ENCODE data around the gene MMADHC.

The MMADHC gene

DNA sequence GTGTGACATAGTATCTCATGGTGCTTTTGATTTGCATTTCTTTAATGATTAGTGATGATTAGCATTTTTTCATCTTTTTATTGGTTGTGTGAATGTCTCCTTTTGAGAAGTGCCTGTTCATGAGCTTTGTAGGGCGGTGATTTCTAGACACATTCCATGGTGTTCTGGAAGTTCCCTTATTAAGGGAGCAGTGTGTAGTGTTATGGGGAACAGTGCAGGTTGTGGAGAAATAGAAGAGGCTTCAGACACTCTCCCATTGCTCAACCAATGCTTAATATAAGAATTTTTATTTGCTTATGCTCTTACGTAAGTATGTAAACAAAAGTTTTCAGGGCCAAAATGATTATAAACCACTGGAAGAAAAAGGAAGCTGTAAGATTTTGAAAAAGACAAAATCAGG is 34.7 kb downstream of the MMADHC start:
- H3K4me3 ChIP-seq (ENCODE audit: low read length in 2 of 2) = no peak overlapping the region
- no peak overlapping the region for H3K27ac ChIP-seq (ENCODE audit: low read length)
- no peaks in the 10 kb centered on the region for H3K36me3 ChIP-seq (ENCODE audit: control insufficient read depth in 2 of 2, insufficient read depth in 2 of 2, low read length in 2 of 2)
- H3K9ac ChIP-seq (ENCODE audit: low read length in 2 of 2) = no peak overlapping the region
- H3K9me3 ChIP-seq (ENCODE audit: control insufficient read depth in 2 of 2, low read length in 2 of 2) = no peaks in the 10 kb centered on the region
- H3K27me3 ChIP-seq (ENCODE audit: control insufficient read depth in 1 of 2, insufficient read depth in 2 of 2, low read length in 2 of 2) = no peaks in the 10 kb centered on the region
- no peaks in the 10 kb centered on the region for H3K4me1 ChIP-seq (ENCODE audit: control insufficient read depth, insufficient read depth, low read length)

GRCh38 chr2:149552226-149552625 is 35.3 kb downstream of the MMADHC start:
- H3K36me3 ChIP-seq (ENCODE audit: control insufficient read depth in 2 of 2, insufficient read depth in 2 of 2, low read length in 2 of 2) = no peaks in the 10 kb centered on the region
- no peaks in the 10 kb centered on the region for H3K27me3 ChIP-seq (ENCODE audit: control insufficient read depth in 1 of 2, insufficient read depth in 2 of 2, low read length in 2 of 2)
- no peak overlapping the region for H3K9ac ChIP-seq (ENCODE audit: low read length in 2 of 2)
- no peaks in the 10 kb centered on the region for H3K9me3 ChIP-seq (ENCODE audit: control insufficient read depth in 2 of 2, low read length in 2 of 2)
- no peak overlapping the region for H3K27ac ChIP-seq (ENCODE audit: low read length)
- H3K4me3 ChIP-seq (ENCODE audit: low read length in 2 of 2) = no peak overlapping the region
- no peaks in the 10 kb centered on the region for H3K4me1 ChIP-seq (ENCODE audit: control insufficient read depth, insufficient read depth, low read length)

GRCh38 chr2:149544692-149545091 is 42.9 kb downstream of the MMADHC start:
- H3K4me3 ChIP-seq (ENCODE audit: low read length in 2 of 2) = no peak overlapping the region

GRCh38 chr2:149543845-149544244 is 43.7 kb downstream of the MMADHC start:
- H3K27me3 ChIP-seq (ENCODE audit: control insufficient read depth in 1 of 2, insufficient read depth in 2 of 2, low read length in 2 of 2) = no peaks in the 10 kb centered on the region
- no peaks in the 10 kb centered on the region for H3K36me3 ChIP-seq (ENCODE audit: control insufficient read depth in 2 of 2, insufficient read depth in 2 of 2, low read length in 2 of 2)
- no peak overlapping the region for H3K4me3 ChIP-seq (ENCODE audit: low read length in 2 of 2)
- H3K27ac ChIP-seq (ENCODE audit: low read length) = no peak overlapping the region
- no peaks in the 10 kb centered on the region for H3K9me3 ChIP-seq (ENCODE audit: control insufficient read depth in 2 of 2, low read length in 2 of 2)
- H3K9ac ChIP-seq (ENCODE audit: low read length in 2 of 2) = no peak overlapping the region
- H3K4me1 ChIP-seq (ENCODE audit: control insufficient read depth, insufficient read depth, low read length) = no peaks in the 10 kb centered on the region

More at GRCh38 chr2:149544692-149545091, 42.9 kb downstream of the MMADHC start:
- Histone ChIP-seq H3K9me3 (ENCODE audit: control insufficient read depth in 2 of 2, low read length in 2 of 2) (no peaks in the 10 kb centered on the region), H3K9ac (ENCODE audit: low read length in 2 of 2) (no peak overlapping the region), H3K27ac (ENCODE audit: low read length) (no peak overlapping the region), H3K27me3 (ENCODE audit: control insufficient read depth in 1 of 2, insufficient read depth in 2 of 2, low read length in 2 of 2) (no peaks in the 10 kb centered on the region), H3K36me3 (ENCODE audit: control insufficient read depth in 2 of 2, insufficient read depth in 2 of 2, low read length in 2 of 2) (no peaks in the 10 kb centered on the region), H3K4me1 (ENCODE audit: control insufficient read depth, insufficient read depth, low read length) (no peaks in the 10 kb centered on the region)

DNA sequence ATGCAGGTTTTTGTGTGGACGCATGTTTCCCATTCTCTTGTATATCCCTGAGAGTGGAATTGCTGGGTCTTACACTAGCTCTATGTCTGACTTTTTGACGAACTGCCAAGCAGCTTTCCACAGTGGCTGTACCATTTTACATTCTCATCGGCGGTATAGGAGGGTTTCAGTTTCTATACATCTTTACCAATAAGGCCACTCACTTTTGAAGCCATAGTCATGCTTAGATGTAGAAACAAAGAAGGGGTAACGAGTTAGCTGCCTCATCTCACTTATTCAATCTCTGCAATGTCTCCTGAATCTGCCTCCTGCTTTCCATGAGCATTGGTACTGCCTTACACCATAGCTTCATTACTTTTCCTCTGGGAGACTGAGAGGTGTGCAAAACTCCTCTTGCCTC is 47.4 kb downstream of the MMADHC start:
- H3K9ac ChIP-seq (ENCODE audit: low read length in 2 of 2) = no peak overlapping the region
- no peak overlapping the region for H3K4me3 ChIP-seq (ENCODE audit: low read length in 2 of 2)
- no peaks in the 10 kb centered on the region for H3K4me1 ChIP-seq (ENCODE audit: control insufficient read depth, insufficient read depth, low read length)
- H3K27ac ChIP-seq (ENCODE audit: low read length) = no peak overlapping the region
- H3K9me3 ChIP-seq (ENCODE audit: control insufficient read depth in 2 of 2, low read length in 2 of 2) = no peaks in the 10 kb centered on the region
- no peaks in the 10 kb centered on the region for H3K27me3 ChIP-seq (ENCODE audit: control insufficient read depth in 1 of 2, insufficient read depth in 2 of 2, low read length in 2 of 2)
- no peaks in the 10 kb centered on the region for H3K36me3 ChIP-seq (ENCODE audit: control insufficient read depth in 2 of 2, insufficient read depth in 2 of 2, low read length in 2 of 2)

DNA sequence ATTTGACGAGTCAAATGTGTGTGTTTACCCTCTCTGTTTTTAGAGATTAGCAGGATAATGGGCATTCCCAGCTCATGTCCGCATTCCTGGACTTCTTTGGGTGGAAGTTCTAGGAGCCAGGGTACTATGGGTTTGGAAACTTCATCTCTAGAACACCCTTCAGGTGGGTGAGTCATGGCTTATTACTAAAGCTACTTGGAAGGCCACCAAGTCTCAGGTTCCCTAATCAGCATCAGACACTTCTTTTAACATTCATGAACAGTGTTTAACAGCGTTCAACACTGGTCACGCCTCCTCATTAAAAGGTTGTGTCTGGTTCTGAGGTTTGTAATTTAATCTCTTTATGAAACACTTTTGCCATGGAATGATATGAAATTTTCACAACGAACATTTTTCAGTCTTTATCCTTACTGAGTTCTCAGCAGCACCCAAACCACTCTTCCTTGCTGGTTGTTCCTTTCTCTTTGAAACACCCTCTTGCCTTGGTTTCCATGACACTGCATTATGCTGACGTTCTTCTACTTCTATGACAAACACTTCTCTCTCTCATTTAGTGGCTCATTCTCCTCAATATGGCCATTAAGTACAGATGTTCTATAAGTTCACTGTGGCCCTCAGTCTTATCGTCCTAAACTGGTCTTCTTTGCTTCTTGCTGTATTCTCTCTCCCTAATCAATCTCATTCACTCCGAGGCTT is 49.3 kb downstream of the MMADHC start:
- Histone ChIP-seq H3K9ac (ENCODE audit: low read length in 2 of 2) (no peak overlapping the region), H3K4me1 (ENCODE audit: control insufficient read depth, insufficient read depth, low read length) (no peaks in the 10 kb centered on the region), H3K4me3 (ENCODE audit: low read length in 2 of 2) (no peak overlapping the region), H3K9me3 (ENCODE audit: control insufficient read depth in 2 of 2, low read length in 2 of 2) (no peaks in the 10 kb centered on the region), H3K27ac (ENCODE audit: low read length) (no peak overlapping the region), H3K36me3 (ENCODE audit: control insufficient read depth in 2 of 2, insufficient read depth in 2 of 2, low read length in 2 of 2) (no peaks in the 10 kb centered on the region), H3K27me3 (ENCODE audit: control insufficient read depth in 1 of 2, insufficient read depth in 2 of 2, low read length in 2 of 2) (no peaks in the 10 kb centered on the region)

- no peak overlapping the region for H3K4me3 ChIP-seq (ENCODE audit: low read length in 2 of 2)
- no peaks in the 10 kb centered on the region for H3K36me3 ChIP-seq (ENCODE audit: control insufficient read depth in 2 of 2, insufficient read depth in 2 of 2, low read length in 2 of 2)
- no peaks in the 10 kb centered on the region for H3K9me3 ChIP-seq (ENCODE audit: control insufficient read depth in 2 of 2, low read length in 2 of 2)
- H3K9ac ChIP-seq (ENCODE audit: low read length in 2 of 2) = no peak overlapping the region
- no peaks in the 10 kb centered on the region for H3K4me1 ChIP-seq (ENCODE audit: control insufficient read depth, insufficient read depth, low read length)
- no peaks in the 10 kb centered on the region for H3K27me3 ChIP-seq (ENCODE audit: control insufficient read depth in 1 of 2, insufficient read depth in 2 of 2, low read length in 2 of 2)
- no peak overlapping the region for H3K27ac ChIP-seq (ENCODE audit: low read length)
These were observed 50.4 kb downstream of the MMADHC start for GRCh38 chr2:149537092-149537726.

DNA sequence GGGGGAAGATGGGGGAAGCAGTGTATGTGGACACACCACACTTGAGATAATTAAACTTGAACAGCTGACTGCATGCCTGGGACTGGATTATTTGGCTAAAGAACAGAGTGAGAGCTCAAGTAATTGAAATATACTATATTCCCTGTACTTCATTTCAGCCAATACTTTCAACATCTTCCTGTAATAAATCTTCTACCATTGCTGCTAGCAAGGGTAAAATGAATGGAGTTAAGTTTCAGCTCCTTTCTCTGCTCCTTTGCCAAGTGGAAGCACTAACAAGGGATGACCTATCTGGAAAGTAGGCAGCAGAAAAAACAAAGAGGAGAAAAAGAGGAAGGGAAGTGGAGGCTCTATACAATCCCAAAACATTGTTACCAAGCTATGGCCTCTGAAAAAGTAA is 50.9 kb downstream of the MMADHC start:
- no peaks in the 10 kb centered on the region for H3K36me3 ChIP-seq (ENCODE audit: control insufficient read depth in 2 of 2, insufficient read depth in 2 of 2, low read length in 2 of 2)
- no peaks in the 10 kb centered on the region for H3K4me1 ChIP-seq (ENCODE audit: control insufficient read depth, insufficient read depth, low read length)
- no peaks in the 10 kb centered on the region for H3K9me3 ChIP-seq (ENCODE audit: control insufficient read depth in 2 of 2, low read length in 2 of 2)
- no peak overlapping the region for H3K9ac ChIP-seq (ENCODE audit: low read length in 2 of 2)
- H3K27ac ChIP-seq (ENCODE audit: low read length) = no peak overlapping the region
- no peaks in the 10 kb centered on the region for H3K27me3 ChIP-seq (ENCODE audit: control insufficient read depth in 1 of 2, insufficient read depth in 2 of 2, low read length in 2 of 2)
- H3K4me3 ChIP-seq (ENCODE audit: low read length in 2 of 2) = no peak overlapping the region

GRCh38 chr2:149534674-149535073 is 52.9 kb downstream of the MMADHC start:
- H3K27me3 ChIP-seq (ENCODE audit: control insufficient read depth in 1 of 2, insufficient read depth in 2 of 2, low read length in 2 of 2) = no peaks in the 10 kb centered on the region
- no peaks in the 10 kb centered on the region for H3K9me3 ChIP-seq (ENCODE audit: control insufficient read depth in 2 of 2, low read length in 2 of 2)
- no peak overlapping the region for H3K4me3 ChIP-seq (ENCODE audit: low read length in 2 of 2)
- H3K9ac ChIP-seq (ENCODE audit: low read length in 2 of 2) = no peak overlapping the region
- H3K36me3 ChIP-seq (ENCODE audit: control insufficient read depth in 2 of 2, insufficient read depth in 2 of 2, low read length in 2 of 2) = no peaks in the 10 kb centered on the region
- no peaks in the 10 kb centered on the region for H3K4me1 ChIP-seq (ENCODE audit: control insufficient read depth, insufficient read depth, low read length)
- H3K27ac ChIP-seq (ENCODE audit: low read length) = no peak overlapping the region

- Histone ChIP-seq H3K4me1 (ENCODE audit: control insufficient read depth, insufficient read depth, low read length) (no peaks in the 10 kb centered on the region), H3K27me3 (ENCODE audit: control insufficient read depth in 1 of 2, insufficient read depth in 2 of 2, low read length in 2 of 2) (peaks cover 0 to 2% of the 10 kb centered on the region in 2 donors), H3K4me3 (ENCODE audit: low read length in 2 of 2) (no peak overlapping the region), H3K9me3 (ENCODE audit: control insufficient read depth in 2 of 2, low read length in 2 of 2) (no peaks in the 10 kb centered on the region), H3K27ac (ENCODE audit: low read length) (no peak overlapping the region), H3K9ac (ENCODE audit: low read length in 2 of 2) (no peak overlapping the region), H3K36me3 (ENCODE audit: control insufficient read depth in 2 of 2, insufficient read depth in 2 of 2, low read length in 2 of 2) (no peaks in the 10 kb centered on the region)
These were observed 58.6 kb downstream of the MMADHC start for GRCh38 chr2:149528983-149529382.

- Histone ChIP-seq H3K36me3 (ENCODE audit: control insufficient read depth in 2 of 2, insufficient read depth in 2 of 2, low read length in 2 of 2) (no peaks in the 10 kb centered on the region), H3K9me3 (ENCODE audit: control insufficient read depth in 2 of 2, low read length in 2 of 2) (no peaks in the 10 kb centered on the region), H3K9ac (ENCODE audit: low read length in 2 of 2) (no peak overlapping the region), H3K4me3 (ENCODE audit: low read length in 2 of 2) (no peak overlapping the region), H3K27ac (ENCODE audit: low read length) (no peak overlapping the region), H3K27me3 (ENCODE audit: control insufficient read depth in 1 of 2, insufficient read depth in 2 of 2, low read length in 2 of 2) (peaks cover 0 to 2% of the 10 kb centered on the region in 2 donors), H3K4me1 (ENCODE audit: control insufficient read depth, insufficient read depth, low read length) (no peaks in the 10 kb centered on the region)
These were observed 59.4 kb downstream of the MMADHC start for GRCh38 chr2:149527998-149528755.
